Trophoblast cell (in vitro differentiated cells and primary cell): ENCODE results near the gene SMARCD3.

Experiments
- DNase-seq, 2 donors: peaks; one replicate each; pipeline ENCODE4 v3.0.0-alpha.2; 2016
- H2AFZ ChIP-seq: 2 replicates; pipeline ENCODE4 v1.6.1; 2013; ENCODE audit warnings: low read length, moderate library complexity, mild to moderate bottlenecking; ENCODE audit not compliant: insufficient read depth, poor library complexity
- H2AK5ac ChIP-seq: 2 replicates; pipeline ENCODE4 v1.6.1; 2013; ENCODE audit warnings: mild to moderate bottlenecking, low read length
- H2BK120ac ChIP-seq: 2 replicates; pipeline ENCODE4 v1.6.1; 2013; ENCODE audit warnings: low read length, mild to moderate bottlenecking, moderate library complexity; ENCODE audit not compliant: insufficient read depth, poor library complexity
- H2BK12ac ChIP-seq: 2 replicates; pipeline ENCODE4 v1.6.1; 2013; ENCODE audit warnings: mild to moderate bottlenecking, low read length, moderate library complexity
- H2BK5ac ChIP-seq: 2 replicates; pipeline ENCODE4 v1.6.1; 2013; ENCODE audit warnings: low read length, low read depth, moderate library complexity, mild to moderate bottlenecking; ENCODE audit not compliant: poor library complexity
- H3K14ac ChIP-seq: 2 replicates; pipeline ENCODE4 v1.6.1; 2013; ENCODE audit warnings: mild to moderate bottlenecking, low read length
- H3K18ac ChIP-seq: 2 replicates; pipeline ENCODE4 v1.6.1; 2013; ENCODE audit warnings: mild to moderate bottlenecking, low read length
- H3K23ac ChIP-seq: 2 replicates; pipeline ENCODE4 v1.6.1; 2013; ENCODE audit warnings: low read length
- H3K27ac ChIP-seq: 2 replicates; pipeline ENCODE4 v1.5.1; 2013; ENCODE audit warnings: low read depth, mild to moderate bottlenecking, inconsistent platforms, low read length, moderate library complexity
- H3K27me3 ChIP-seq: 2 replicates; pipeline ENCODE4 v1.6.1; 2013; ENCODE audit warnings: inconsistent platforms, mild to moderate bottlenecking, low read length, moderate library complexity; ENCODE audit not compliant: insufficient read depth
- H3K36me3 ChIP-seq, 2 experiments: 1 replicate in 1 of 2; 2 replicates in 1 of 2; pipeline ENCODE4 v1.6.1; 2013; ENCODE audit warnings: low read length in 2 of 2, mild to moderate bottlenecking in 2 of 2, moderate library complexity in 1 of 2; ENCODE audit not compliant: insufficient read depth in 2 of 2, control insufficient read depth in 1 of 2
- H3K4ac ChIP-seq: 2 replicates; pipeline ENCODE4 v1.6.1; 2013; ENCODE audit warnings: low read depth, mild to moderate bottlenecking, low read length, moderate library complexity
- H3K4me1 ChIP-seq, 2 experiments: 1 replicate in 1 of 2; 2 replicates in 1 of 2; pipeline ENCODE4 v1.6.1; 2013; ENCODE audit warnings: low read length in 2 of 2, mild to moderate bottlenecking in 2 of 2, moderate library complexity in 1 of 2; ENCODE audit not compliant: insufficient read depth in 2 of 2, control insufficient read depth in 1 of 2
- H3K4me2 ChIP-seq: 2 replicates; pipeline ENCODE4 v1.6.1; 2013; ENCODE audit warnings: inconsistent platforms, mild to moderate bottlenecking, low read length, moderate library complexity
- H3K4me3 ChIP-seq: 2 replicates; pipeline ENCODE4 v1.5.1; 2013; ENCODE audit warnings: mild to moderate bottlenecking, low read depth, low read length, inconsistent platforms
- H3K79me1 ChIP-seq: one replicate; pipeline ENCODE4 v1.6.1; 2013; ENCODE audit warnings: low read length
- H3K79me2 ChIP-seq: 2 replicates; pipeline ENCODE4 v1.6.1; 2013; ENCODE audit warnings: low read length, mild to moderate bottlenecking; ENCODE audit not compliant: control insufficient read depth, insufficient read depth, poor library complexity
- H3K9ac ChIP-seq: 2 replicates; pipeline ENCODE4 v1.6.1; 2013; ENCODE audit warnings: mild to moderate bottlenecking, low read length
- H3K9me3 ChIP-seq: 2 replicates; pipeline ENCODE4 v1.6.1; 2013; ENCODE audit warnings: low read depth, mild to moderate bottlenecking, control low read depth, inconsistent platforms, low read length; ENCODE audit not compliant: insufficient read depth
- H4K12ac ChIP-seq: 2 replicates; pipeline ENCODE4 v1.6.1; 2013; ENCODE audit warnings: low read depth, mild to moderate bottlenecking, low read length, moderate library complexity
- H4K8ac ChIP-seq: 2 replicates; pipeline ENCODE4 v1.6.1; 2013; ENCODE audit warnings: low read depth, mild to moderate bottlenecking, low read length, moderate library complexity
- H4K91ac ChIP-seq: one replicate; pipeline ENCODE4 v1.6.1; 2013; ENCODE audit warnings: low read depth, mild to moderate bottlenecking, low read length, moderate library complexity
- WGBS: extraction: QIAGEN DNeasy Blood & Tissue Kit; methylation state at CpG from one replicate; pipeline ENCODE4 v1.1.7; 2013; ENCODE audit warnings: missing lambda C conversion rate; ENCODE audit not compliant: insufficient read length, insufficient coverage; ENCODE audit errors: extremely low coverage; 5-methylcytosine and 5-hydroxymethylcytosine counted together

The SMARCD3 gene

GRCh38 chr7:151257990-151258389, 9.5 kb upstream of the SMARCD3 start:
- no peak overlapping the region for H4K91ac ChIP-seq
- no peak overlapping the region for H3K4me2 ChIP-seq
- H3K14ac ChIP-seq, result no peak overlapping the region

GRCh38 chr7:151256410-151257045, 8.0 kb upstream of the SMARCD3 start:
- H2AFZ ChIP-seq, result no peak overlapping the region

More at GRCh38 chr7:151257990-151258389, 9.5 kb upstream of the SMARCD3 start:
- H3K9ac ChIP-seq, result no peak overlapping the region
- H3K4me1 ChIP-seq, result peaks cover 0 to 3% of the 10 kb centered on the region in 2 experiments
- DNase-seq, result no peak
- H2BK120ac ChIP-seq, result no peak overlapping the region
- H3K4ac ChIP-seq, result no peak overlapping the region
- no peak overlapping the region for H3K18ac ChIP-seq
- no peak overlapping the region for H3K27ac ChIP-seq
- no peak overlapping the region for H2BK12ac ChIP-seq
- H3K36me3 ChIP-seq, result no peaks in the 10 kb centered on the region
- H3K79me2 ChIP-seq, result no peaks in the 10 kb centered on the region
- H3K9me3 ChIP-seq, result no peaks in the 10 kb centered on the region
- H2AK5ac ChIP-seq, result no peak overlapping the region
- H2AFZ ChIP-seq, result no peak overlapping the region
- no peak overlapping the region for H3K23ac ChIP-seq
- H4K8ac ChIP-seq, result no peak overlapping the region
- no peak overlapping the region for H3K4me3 ChIP-seq
- H3K27me3 ChIP-seq, result no peaks in the 10 kb centered on the region
- H3K79me1 ChIP-seq, result peaks cover 2% of the 10 kb centered on the region
- H2BK5ac ChIP-seq, result no peak overlapping the region
- no CpG with 5 or more reads among the region's 7 CpGs for WGBS
- no peak overlapping the region for H4K12ac ChIP-seq

GRCh38 chr7:151255390-151255789, 6.9 kb upstream of the SMARCD3 start:
- H2BK120ac ChIP-seq, result no peak overlapping the region
- H3K23ac ChIP-seq, result no peak overlapping the region
- peaks cover 4% of the 10 kb centered on the region for H3K79me2 ChIP-seq
- WGBS, result no CpG with 5 or more reads among the region's 7 CpGs
- no peak overlapping the region for H3K9ac ChIP-seq
- H3K18ac ChIP-seq, result no peak overlapping the region
- DNase-seq, result no peak
- no peaks in the 10 kb centered on the region for H3K36me3 ChIP-seq
- H3K4me2 ChIP-seq, result no peak overlapping the region
- H3K27me3 ChIP-seq, result no peaks in the 10 kb centered on the region
- H3K27ac ChIP-seq, result no peak overlapping the region
- H2BK5ac ChIP-seq, result no peak overlapping the region
- no peaks in the 10 kb centered on the region for H3K9me3 ChIP-seq
- no peak overlapping the region for H4K8ac ChIP-seq
- H3K4me3 ChIP-seq, result no peak overlapping the region
- H3K4ac ChIP-seq, result no peak overlapping the region
- no peak overlapping the region for H3K14ac ChIP-seq
- H2AFZ ChIP-seq, result no peak overlapping the region
- no peak overlapping the region for H4K12ac ChIP-seq
- peaks cover 9 to 23% of the 10 kb centered on the region in 2 experiments for H3K4me1 ChIP-seq
- H3K79me1 ChIP-seq, result peaks cover 18% of the 10 kb centered on the region
- no peak overlapping the region for H2AK5ac ChIP-seq
- H2BK12ac ChIP-seq, result no peak overlapping the region
- H4K91ac ChIP-seq, result no peak overlapping the region

More at GRCh38 chr7:151256410-151257045, 8.0 kb upstream of the SMARCD3 start:
- WGBS, result no CpG with 5 or more reads among the region's 16 CpGs
- Histone ChIP-seq H3K9ac (no peak overlapping the region), H3K23ac (no peak overlapping the region), H3K9me3 (no peaks in the 10 kb centered on the region), H3K36me3 (no peaks in the 10 kb centered on the region), H3K79me1 (peaks cover 12% of the 10 kb centered on the region), H3K4me3 (no peak overlapping the region), H3K27me3 (no peaks in the 10 kb centered on the region), H2BK5ac (no peak overlapping the region), H4K8ac (no peak overlapping the region), H3K4me2 (no peak overlapping the region), H4K91ac (no peak overlapping the region), H3K79me2 (peaks cover 2% of the 10 kb centered on the region), H3K4ac (no peak overlapping the region), H3K18ac (no peak overlapping the region), H3K14ac (no peak overlapping the region), H2BK120ac (no peak overlapping the region), H2AK5ac (no peak overlapping the region), H3K4me1 (peaks cover 3 to 12% of the 10 kb centered on the region in 2 experiments), H4K12ac (no peak overlapping the region), H2BK12ac (no peak overlapping the region), H3K27ac (no peak overlapping the region)
- DNase-seq, result no peak

DNA sequence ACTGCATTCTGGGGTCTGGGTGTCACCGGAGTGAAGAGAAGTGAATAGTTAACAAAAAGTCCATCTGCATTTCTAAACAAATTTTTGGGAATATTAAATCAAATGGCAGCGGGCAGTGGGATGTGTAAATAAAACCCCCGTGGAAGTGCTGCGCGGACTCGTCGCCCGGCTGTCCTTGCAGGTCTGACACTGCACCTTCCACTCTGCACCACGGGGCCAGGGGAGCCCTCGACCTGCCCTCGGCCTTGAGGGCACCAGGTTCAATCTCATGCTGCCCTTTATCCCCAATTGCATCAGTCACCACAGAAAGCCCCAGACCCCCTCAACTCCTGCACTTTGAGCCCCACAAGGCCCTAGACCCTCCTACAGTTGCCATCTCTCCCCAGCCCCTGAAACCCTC, 6.4 kb upstream of the SMARCD3 start:
- no peak for DNase-seq
- no peak overlapping the region for H2AFZ ChIP-seq
- no peak overlapping the region for H3K4me2 ChIP-seq
- no peak overlapping the region for H2AK5ac ChIP-seq
- H4K8ac ChIP-seq, result no peak overlapping the region
- H3K18ac ChIP-seq, result no peak overlapping the region
- no peaks in the 10 kb centered on the region for H3K27me3 ChIP-seq
- no peak overlapping the region for H3K23ac ChIP-seq
- no peak overlapping the region for H3K27ac ChIP-seq
- H3K79me2 ChIP-seq, result peaks cover 4% of the 10 kb centered on the region
- H3K14ac ChIP-seq, result no peak overlapping the region
- H3K9me3 ChIP-seq, result no peaks in the 10 kb centered on the region
- peaks cover 13 to 27% of the 10 kb centered on the region in 2 experiments for H3K4me1 ChIP-seq
- no CpG with 5 or more reads among the region's 11 CpGs for WGBS
- H3K79me1 ChIP-seq, result peaks cover 19% of the 10 kb centered on the region
- H2BK120ac ChIP-seq, result no peak overlapping the region
- H3K36me3 ChIP-seq, result no peaks in the 10 kb centered on the region
- no peak overlapping the region for H4K12ac ChIP-seq
- no peak overlapping the region for H3K4me3 ChIP-seq
- H2BK12ac ChIP-seq, result no peak overlapping the region
- no peak overlapping the region for H3K4ac ChIP-seq
- no peak overlapping the region for H2BK5ac ChIP-seq
- H3K9ac ChIP-seq, result no peak overlapping the region
- no peak overlapping the region for H4K91ac ChIP-seq
